PFSK-1 (cell line): ENCODE measurements around the gene PACRGL.

Source experiments
- SIN3A ChIP-seq: IDR thresholded peaks from 2 replicates; pipeline ENCODE4 v1.6.1; 2012; ENCODE audit warnings: mild to moderate bottlenecking, low read length, moderate library complexity, borderline replicate concordance; ENCODE audit not compliant: insufficient read depth
- TAF1 ChIP-seq: IDR thresholded peaks from 2 replicates; pipeline ENCODE4 v1.6.1; 2012; ENCODE audit warnings: low read length, control low read depth, borderline replicate concordance; ENCODE audit not compliant: insufficient read depth
- TF ChIP-seq, protein P1 (sequence below), 2 experiments: IDR thresholded peaks; 2 replicates each; pipeline versions ENCODE4 v1.6.1 to v1.8.0; 2011 to 2012; ENCODE audit warnings: low read depth in 2 of 2, low read length in 2 of 2, control low read depth in 1 of 2, inconsistent platforms in 1 of 2, mild to moderate bottlenecking in 1 of 2, moderate library complexity in 1 of 2; ENCODE audit not compliant: insufficient read depth in 1 of 2

DNA sequence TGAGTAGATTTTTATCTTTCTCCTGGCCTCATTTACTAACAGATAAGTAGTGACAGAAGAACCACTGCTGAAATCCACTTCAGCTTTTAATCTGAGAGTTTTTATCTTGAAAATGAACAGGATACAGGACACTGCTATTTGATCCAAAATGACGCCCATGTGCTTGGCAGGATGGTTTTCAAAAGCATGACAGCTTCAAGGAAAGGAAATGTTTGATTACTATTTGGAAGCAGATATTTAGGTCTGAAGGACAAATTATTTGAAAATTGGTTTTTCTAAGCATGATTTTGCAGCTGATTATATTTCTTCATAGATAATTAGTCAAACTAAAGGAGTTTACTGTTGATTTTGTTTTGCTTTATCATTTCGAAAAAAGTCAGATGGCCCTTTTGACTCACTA, 11.1 kb downstream of the PACRGL start:
- TF ChIP-seq, protein P1, sequence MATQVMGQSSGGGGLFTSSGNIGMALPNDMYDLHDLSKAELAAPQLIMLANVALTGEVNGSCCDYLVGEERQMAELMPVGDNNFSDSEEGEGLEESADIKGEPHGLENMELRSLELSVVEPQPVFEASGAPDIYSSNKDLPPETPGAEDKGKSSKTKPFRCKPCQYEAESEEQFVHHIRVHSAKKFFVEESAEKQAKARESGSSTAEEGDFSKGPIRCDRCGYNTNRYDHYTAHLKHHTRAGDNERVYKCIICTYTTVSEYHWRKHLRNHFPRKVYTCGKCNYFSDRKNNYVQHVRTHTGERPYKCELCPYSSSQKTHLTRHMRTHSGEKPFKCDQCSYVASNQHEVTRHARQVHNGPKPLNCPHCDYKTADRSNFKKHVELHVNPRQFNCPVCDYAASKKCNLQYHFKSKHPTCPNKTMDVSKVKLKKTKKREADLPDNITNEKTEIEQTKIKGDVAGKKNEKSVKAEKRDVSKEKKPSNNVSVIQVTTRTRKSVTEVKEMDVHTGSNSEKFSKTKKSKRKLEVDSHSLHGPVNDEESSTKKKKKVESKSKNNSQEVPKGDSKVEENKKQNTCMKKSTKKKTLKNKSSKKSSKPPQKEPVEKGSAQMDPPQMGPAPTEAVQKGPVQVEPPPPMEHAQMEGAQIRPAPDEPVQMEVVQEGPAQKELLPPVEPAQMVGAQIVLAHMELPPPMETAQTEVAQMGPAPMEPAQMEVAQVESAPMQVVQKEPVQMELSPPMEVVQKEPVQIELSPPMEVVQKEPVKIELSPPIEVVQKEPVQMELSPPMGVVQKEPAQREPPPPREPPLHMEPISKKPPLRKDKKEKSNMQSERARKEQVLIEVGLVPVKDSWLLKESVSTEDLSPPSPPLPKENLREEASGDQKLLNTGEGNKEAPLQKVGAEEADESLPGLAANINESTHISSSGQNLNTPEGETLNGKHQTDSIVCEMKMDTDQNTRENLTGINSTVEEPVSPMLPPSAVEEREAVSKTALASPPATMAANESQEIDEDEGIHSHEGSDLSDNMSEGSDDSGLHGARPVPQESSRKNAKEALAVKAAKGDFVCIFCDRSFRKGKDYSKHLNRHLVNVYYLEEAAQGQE (IDR thresholded peaks at IDR 0.05; ENCODE audit: insufficient read depth in 1 of 2, low read depth in 2 of 2, low read length in 2 of 2) = no peak
- TF ChIP-seq TAF1 (no peak), SIN3A (no peak)
